Head of caudate nucleus (tissue), 42 donors: ENCODE measurements around the gene BCL6B.

Source experiments
- DNase-seq, 42 donors: peaks; one replicate each; pipeline versions ENCODE4 v3.0.0 to v3.0.0-alpha.2; 2020 to 2021; ENCODE audit warnings: mixed read lengths in 7 of 42
- intact Hi-C: fragments of 100-400 bp; cut with DNase I; formaldehyde crosslinking; loops from one replicate; pipeline ENCODE4 v1.15.0; 2022

BCL6B gene

DNA sequence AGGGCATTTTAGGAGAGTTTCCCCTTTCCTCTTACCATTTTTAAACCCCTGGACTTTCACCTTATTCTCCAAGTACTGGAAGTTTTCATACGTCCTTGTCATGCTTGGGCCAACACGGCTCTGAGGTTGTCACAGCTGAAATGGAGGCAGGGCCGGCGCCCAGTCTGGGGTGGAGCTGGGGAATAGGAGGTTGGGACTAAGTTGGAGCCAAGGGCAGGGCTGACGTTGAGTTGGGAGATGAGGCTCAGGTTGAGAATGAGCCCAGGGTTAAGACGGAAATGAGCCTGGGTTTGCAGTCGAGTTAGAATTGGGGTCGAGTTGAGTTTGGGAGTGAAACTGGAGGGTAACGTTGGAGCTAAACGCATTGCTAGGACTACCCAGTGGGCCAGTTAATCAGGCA is 55.9 kb downstream of the BCL6B start:
- intact Hi-C loops, result no loop called here
- DNase-seq, result no peak
